ENCODE results near the gene NUCB1.
"Not testable (repeated sequence)": the region's sequence is repeated elsewhere in the genome, so short reads cannot be mapped to it uniquely, and the experiment has no call there.

The NUCB1 gene

DNA sequence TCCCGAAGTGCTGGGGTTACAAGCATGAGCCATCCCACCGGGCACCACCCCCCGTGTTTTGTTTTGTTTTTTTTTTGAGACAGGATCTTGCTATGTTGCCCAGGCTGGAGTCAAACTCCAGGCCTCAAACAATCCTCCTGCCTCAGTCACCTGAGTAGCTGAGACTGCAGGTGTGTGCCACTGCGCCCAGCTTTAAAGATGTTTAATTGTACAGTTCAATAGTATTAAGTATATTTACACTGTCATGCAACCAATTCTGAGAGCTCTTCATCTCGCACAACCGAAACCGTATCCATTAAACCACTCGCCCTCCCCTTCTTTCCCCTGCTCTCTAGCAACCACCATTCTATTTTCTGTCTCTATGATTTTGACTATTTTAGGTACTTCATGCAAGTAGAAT lies 15.6 kb downstream of the NUCB1 start:
- Histone ChIP-seq H3K9me2 (replicated peaks; ENCODE audit: low read depth, low read length) (no peaks in the 10 kb centered on the region), H3K36me3 (ENCODE audit: insufficient read depth, low read length) (peaks cover 18% of the 10 kb centered on the region; the same call in 1 of the 2 replicates), H3K27me3 (ENCODE audit: insufficient read depth, low read length, poor library complexity, severe bottlenecking) (no peaks in the 10 kb centered on the region), H3F3A (ENCODE audit: low read depth) (no peaks in the 10 kb centered on the region), H3K9ac (ENCODE audit: low read depth, low read length, poor library complexity, severe bottlenecking) (no peak overlapping the region), H3K9me3 (ENCODE audit: insufficient read depth, low read depth, low read length) (no peaks in the 10 kb centered on the region), H3K4me2 (ENCODE audit: low read depth, low read length, poor library complexity, severe bottlenecking) (no peak overlapping the region), H3K4me1 (ENCODE audit: insufficient read depth, low read length, poor library complexity, severe bottlenecking) (no peaks in the 10 kb centered on the region), H3K4me3 (ENCODE audit: low read length, poor library complexity, severe bottlenecking) (no peak overlapping the region), H4K20me1 (ENCODE audit: insufficient read depth, low read length, poor library complexity, severe bottlenecking) (no peaks in the 10 kb centered on the region), H2AFZ (ENCODE audit: low read length) (no peak overlapping the region), H3K79me2 (ENCODE audit: insufficient read depth, low read length) (no peaks in the 10 kb centered on the region)
- TF ChIP-seq, protein P1, sequence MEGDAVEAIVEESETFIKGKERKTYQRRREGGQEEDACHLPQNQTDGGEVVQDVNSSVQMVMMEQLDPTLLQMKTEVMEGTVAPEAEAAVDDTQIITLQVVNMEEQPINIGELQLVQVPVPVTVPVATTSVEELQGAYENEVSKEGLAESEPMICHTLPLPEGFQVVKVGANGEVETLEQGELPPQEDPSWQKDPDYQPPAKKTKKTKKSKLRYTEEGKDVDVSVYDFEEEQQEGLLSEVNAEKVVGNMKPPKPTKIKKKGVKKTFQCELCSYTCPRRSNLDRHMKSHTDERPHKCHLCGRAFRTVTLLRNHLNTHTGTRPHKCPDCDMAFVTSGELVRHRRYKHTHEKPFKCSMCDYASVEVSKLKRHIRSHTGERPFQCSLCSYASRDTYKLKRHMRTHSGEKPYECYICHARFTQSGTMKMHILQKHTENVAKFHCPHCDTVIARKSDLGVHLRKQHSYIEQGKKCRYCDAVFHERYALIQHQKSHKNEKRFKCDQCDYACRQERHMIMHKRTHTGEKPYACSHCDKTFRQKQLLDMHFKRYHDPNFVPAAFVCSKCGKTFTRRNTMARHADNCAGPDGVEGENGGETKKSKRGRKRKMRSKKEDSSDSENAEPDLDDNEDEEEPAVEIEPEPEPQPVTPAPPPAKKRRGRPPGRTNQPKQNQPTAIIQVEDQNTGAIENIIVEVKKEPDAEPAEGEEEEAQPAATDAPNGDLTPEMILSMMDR (conservative IDR thresholded peaks at IDR 0.05; ENCODE audit: low read length): no peak
- no peak for TF ChIP-seq EZH2phosphoT487 (IDR thresholded peaks at IDR 0.05; ENCODE audit: borderline replicate concordance)

DNA sequence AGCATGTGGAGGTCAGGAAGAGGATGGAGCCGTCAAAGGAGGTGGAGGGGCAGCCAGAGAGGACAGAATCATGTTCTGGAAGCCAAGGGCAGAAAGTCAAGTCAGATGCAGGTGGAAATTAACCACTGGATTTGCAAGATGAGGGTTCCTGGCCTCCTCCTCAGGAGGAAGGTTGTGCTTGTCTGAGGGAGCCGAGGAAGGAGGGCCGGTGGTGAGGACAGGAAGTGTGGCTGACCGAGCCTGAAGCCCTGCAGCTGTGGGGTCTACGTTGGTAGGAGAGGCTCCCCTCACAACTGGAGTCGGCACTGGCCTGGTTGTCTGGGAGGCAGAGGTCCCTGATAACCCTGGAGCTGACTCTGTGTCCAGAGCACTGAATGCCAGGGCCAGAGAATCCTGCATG lies 18.0 kb downstream of the NUCB1 start:
- Histone ChIP-seq H3K36me3 (ENCODE audit: insufficient read depth, low read length) (peaks cover 10% of the 10 kb centered on the region; the same call in 1 of the 2 replicates), H3K4me2 (ENCODE audit: low read depth, low read length, poor library complexity, severe bottlenecking) (no peak overlapping the region), H4K20me1 (ENCODE audit: insufficient read depth, low read length, poor library complexity, severe bottlenecking) (no peaks in the 10 kb centered on the region), H3K4me3 (ENCODE audit: low read length, poor library complexity, severe bottlenecking) (no peak overlapping the region), H3K9me2 (replicated peaks; ENCODE audit: low read depth, low read length) (no peaks in the 10 kb centered on the region), H3K9ac (ENCODE audit: low read depth, low read length, poor library complexity, severe bottlenecking) (no peak overlapping the region), H3F3A (ENCODE audit: low read depth) (no peaks in the 10 kb centered on the region), H3K4me1 (ENCODE audit: insufficient read depth, low read length, poor library complexity, severe bottlenecking) (no peaks in the 10 kb centered on the region), H2AFZ (ENCODE audit: low read length) (no peak overlapping the region), H3K79me2 (ENCODE audit: insufficient read depth, low read length) (no peaks in the 10 kb centered on the region), H3K27me3 (ENCODE audit: insufficient read depth, low read length, poor library complexity, severe bottlenecking) (no peaks in the 10 kb centered on the region), H3K9me3 (ENCODE audit: insufficient read depth, low read depth, low read length) (no peaks in the 10 kb centered on the region)
- no peak for TF ChIP-seq EZH2phosphoT487 (IDR thresholded peaks at IDR 0.05; ENCODE audit: borderline replicate concordance)
- TF ChIP-seq, protein P1 (conservative IDR thresholded peaks at IDR 0.05; ENCODE audit: low read length): no peak

DNA sequence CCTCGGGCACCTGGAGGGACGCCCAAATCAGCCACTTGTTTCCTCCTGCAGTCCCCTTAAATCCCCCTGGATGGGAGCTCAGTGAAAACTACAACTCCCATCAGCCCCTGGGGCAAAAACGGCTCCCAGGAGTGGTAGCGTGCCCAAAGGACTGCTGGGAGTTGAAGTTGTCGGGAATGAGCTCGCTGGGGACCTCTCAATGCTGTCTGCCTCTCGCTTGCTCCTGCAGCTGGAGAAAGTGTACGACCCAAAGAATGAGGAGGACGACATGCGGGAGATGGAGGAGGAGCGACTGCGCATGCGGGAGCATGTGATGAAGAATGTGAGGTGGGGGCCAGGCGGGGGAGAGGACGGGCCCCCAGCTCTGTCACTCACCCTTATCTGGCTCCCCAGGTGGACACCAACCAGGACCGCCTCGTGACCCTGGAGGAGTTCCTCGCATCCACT lies 18.7 kb downstream of the NUCB1 start:
- H3K9me3 ChIP-seq (ENCODE audit: insufficient read depth, low read depth, low read length): no peaks in the 10 kb centered on the region
- TF ChIP-seq, protein P1 (conservative IDR thresholded peaks at IDR 0.05; ENCODE audit: low read length): no peak
- no peak for TF ChIP-seq EZH2phosphoT487 (IDR thresholded peaks at IDR 0.05; ENCODE audit: borderline replicate concordance)
- no peaks in the 10 kb centered on the region for H3F3A ChIP-seq (ENCODE audit: low read depth)
- no peak overlapping the region for H3K4me2 ChIP-seq (ENCODE audit: low read depth, low read length, poor library complexity, severe bottlenecking)
- no peaks in the 10 kb centered on the region for H3K27me3 ChIP-seq (ENCODE audit: insufficient read depth, low read length, poor library complexity, severe bottlenecking)
- H3K9me2 ChIP-seq (replicated peaks; ENCODE audit: low read depth, low read length): no peaks in the 10 kb centered on the region
- no peaks in the 10 kb centered on the region for H3K79me2 ChIP-seq (ENCODE audit: insufficient read depth, low read length)
- peaks cover 5% of the 10 kb centered on the region; the same call in 1 of the 2 replicates for H3K36me3 ChIP-seq (ENCODE audit: insufficient read depth, low read length)
- H2AFZ ChIP-seq (ENCODE audit: low read length): no peak overlapping the region
- H3K4me3 ChIP-seq (ENCODE audit: low read length, poor library complexity, severe bottlenecking): no peak overlapping the region
- H3K4me1 ChIP-seq (ENCODE audit: insufficient read depth, low read length, poor library complexity, severe bottlenecking): no peaks in the 10 kb centered on the region
- no peak overlapping the region for H3K9ac ChIP-seq (ENCODE audit: low read depth, low read length, poor library complexity, severe bottlenecking)
- H4K20me1 ChIP-seq (ENCODE audit: insufficient read depth, low read length, poor library complexity, severe bottlenecking): no peaks in the 10 kb centered on the region

DNA sequence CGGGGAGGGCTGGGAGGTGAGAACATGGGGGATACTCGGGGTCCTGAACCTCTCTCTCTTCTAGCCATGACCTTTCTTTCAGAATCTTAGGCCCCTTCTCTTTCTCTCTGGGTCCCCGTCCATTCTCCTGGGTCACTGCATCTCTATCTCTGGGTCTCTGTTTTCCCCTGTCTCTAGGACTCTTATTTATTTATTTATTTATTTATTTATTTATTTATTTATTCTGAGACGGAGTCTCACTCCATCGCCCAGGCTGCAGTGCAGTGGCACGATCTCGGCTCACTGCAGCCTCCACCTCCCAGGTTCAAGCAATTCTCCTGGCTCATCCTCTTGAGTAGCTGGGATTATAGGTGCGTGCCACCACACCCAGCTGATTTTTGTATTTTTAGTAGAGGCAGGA lies 19.2 kb downstream of the NUCB1 start:
- not testable (repeated sequence) for H3K36me3 ChIP-seq (ENCODE audit: insufficient read depth, low read length); H3K4me2 ChIP-seq (ENCODE audit: low read depth, low read length, poor library complexity, severe bottlenecking); H3K79me2 ChIP-seq (ENCODE audit: insufficient read depth, low read length); H4K20me1 ChIP-seq (ENCODE audit: insufficient read depth, low read length, poor library complexity, severe bottlenecking); H3K4me3 ChIP-seq (ENCODE audit: low read length, poor library complexity, severe bottlenecking); H3F3A ChIP-seq (ENCODE audit: low read depth); H3K27me3 ChIP-seq (ENCODE audit: insufficient read depth, low read length, poor library complexity, severe bottlenecking); H3K9ac ChIP-seq (ENCODE audit: low read depth, low read length, poor library complexity, severe bottlenecking); H2AFZ ChIP-seq (ENCODE audit: low read length); H3K4me1 ChIP-seq (ENCODE audit: insufficient read depth, low read length, poor library complexity, severe bottlenecking); H3K9me2 ChIP-seq (replicated peaks; ENCODE audit: low read depth, low read length); H3K9me3 ChIP-seq (ENCODE audit: insufficient read depth, low read depth, low read length)
